Liver (tissue), 3 donors: ENCODE results near the gene ERC1.

Source experiments
- CTCF ChIP-seq: fragments of 150-350 bp; IDR thresholded peaks from 2 replicates; pipeline ENCODE4 v1.5.1; 2017; ENCODE audit warnings: improper control_type of control experiment, low read depth, low read length; ENCODE audit not compliant: missing input control
- EGR1 ChIP-seq, 2 donors: IDR thresholded peaks; 2 replicates each; pipeline ENCODE4 v1.6.1; 2016 to 2018; ENCODE audit warnings: antibody characterized with exemption in 2 of 2, low read depth in 2 of 2
- JUND ChIP-seq, 2 donors: IDR thresholded peaks; 2 replicates each; pipeline ENCODE4 v1.6.1; 2016; ENCODE audit warnings: antibody characterized with exemption in 2 of 2
- SP1 ChIP-seq: IDR thresholded peaks from 2 replicates; pipeline ENCODE4 v1.6.1; 2018; ENCODE audit warnings: antibody characterized with exemption, mild to moderate bottlenecking
- ZBTB33 ChIP-seq: IDR thresholded peaks from 2 replicates; pipeline ENCODE4 v1.6.1; 2016; ENCODE audit warnings: antibody characterized with exemption
- donor health status: healthy.
- donor health status: healthy.

GRCh38 chr12:1290716-1291115 lies 299.7 kb downstream of the ERC1 start:
- TF ChIP-seq ZBTB33 (no peak), CTCF (no peak), SP1 (no peak), EGR1 (IDR thresholded peaks at IDR 0.05; ENCODE audit: low read depth in 2 of 2) (no peak), JUND (IDR thresholded peaks at IDR 0.05) (no peak)
